HG02678 (cell line): ENCODE measurements around the gene BTBD16.

Experiments used
- ATAC-seq: cut with Tn5 transposase; IDR thresholded peaks from one replicate; pipeline ENCODE4 v1.9.1; 2021; ENCODE audit warnings: mild to moderate bottlenecking, moderate library complexity; ENCODE audit not compliant: unreplicated experiment

BTBD16 gene

DNA sequence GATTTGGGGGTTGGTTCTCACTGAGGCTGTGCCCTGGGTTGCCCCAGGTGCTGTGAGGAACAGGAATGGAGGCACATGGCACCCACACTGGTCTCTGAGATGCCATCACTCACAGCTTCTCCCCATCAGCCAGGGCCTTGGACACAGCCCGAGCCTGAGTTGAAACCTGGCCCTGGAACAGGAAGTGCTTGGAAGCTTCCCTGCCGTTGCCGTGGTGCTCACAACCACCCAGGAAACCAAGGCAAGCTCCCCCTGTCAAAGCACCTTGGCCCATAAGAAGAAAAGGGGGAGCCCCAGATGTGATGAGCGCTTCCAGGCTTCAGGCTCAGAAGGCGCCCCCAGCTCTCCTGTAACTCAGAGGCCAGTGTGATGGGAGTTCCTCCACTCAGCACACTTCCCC lies at the start of gene BTBD16:
Gene BTBD16, plus strand, starts transcription at position 221 of the 400 bp plus-strand sequence. CDS start 3,786 bp downstream, outside the sequence.
- no peak for ATAC-seq

DNA sequence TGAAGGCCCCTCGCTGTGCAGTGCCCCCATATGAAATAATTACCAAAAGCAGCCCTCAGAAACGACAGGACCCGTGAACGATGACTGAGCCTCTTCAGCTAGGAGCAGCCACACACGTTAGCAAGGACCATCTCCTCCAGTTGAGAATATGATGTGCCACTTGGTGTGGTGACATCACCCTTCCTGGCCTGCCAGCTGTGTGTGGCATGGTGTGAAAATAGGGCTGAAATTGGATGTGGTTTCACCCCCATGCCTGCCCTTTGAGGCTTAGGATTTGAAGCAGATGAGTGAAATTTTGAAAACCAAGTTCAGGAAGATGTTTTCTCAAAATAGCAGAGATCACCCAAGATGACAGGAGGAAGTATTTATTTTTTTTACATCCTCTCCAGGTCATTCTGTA lies 49.1 kb upstream of the BTBD16 start:
- no peak for ATAC-seq

DNA sequence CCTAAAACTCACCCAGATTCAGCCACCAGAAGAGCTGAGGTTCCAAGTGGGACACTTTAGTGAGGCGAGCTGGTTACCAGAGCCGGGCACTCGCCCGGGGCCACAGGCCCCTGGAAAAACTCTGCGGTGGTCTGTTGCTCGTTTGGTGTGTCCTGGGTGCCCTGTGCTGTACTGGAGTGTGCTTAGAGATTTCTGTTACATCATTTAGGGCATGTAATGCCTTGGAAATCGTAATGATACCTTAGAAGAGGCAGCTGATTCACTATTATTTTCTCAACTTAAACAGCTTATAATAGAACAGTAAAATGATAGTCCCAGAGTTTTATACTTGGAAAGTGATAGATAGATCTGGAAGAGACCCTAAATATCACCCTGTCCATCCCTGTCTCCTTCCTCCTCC lies 48.5 kb upstream of the BTBD16 start:
- no peak for ATAC-seq

DNA sequence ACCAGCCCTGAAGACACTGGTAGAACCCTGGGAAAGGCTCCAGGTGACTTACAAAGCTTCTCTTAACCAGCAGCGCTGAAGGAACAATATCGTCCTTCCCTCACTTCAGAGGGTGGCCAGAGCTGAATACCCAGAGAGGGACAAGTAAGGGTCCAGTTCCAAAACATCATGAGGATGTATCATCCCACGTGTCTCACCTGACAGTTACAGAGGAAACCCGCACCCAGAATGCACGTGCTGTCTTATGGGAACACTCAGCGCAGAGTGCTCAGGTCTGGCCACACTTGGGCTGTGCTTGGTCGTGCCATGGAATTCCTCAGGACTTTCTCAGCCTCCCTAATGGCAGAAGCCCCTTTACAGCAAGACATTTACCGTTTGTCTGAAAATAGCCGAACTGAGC lies 46.9 kb upstream of the BTBD16 start:
- no peak for ATAC-seq

DNA sequence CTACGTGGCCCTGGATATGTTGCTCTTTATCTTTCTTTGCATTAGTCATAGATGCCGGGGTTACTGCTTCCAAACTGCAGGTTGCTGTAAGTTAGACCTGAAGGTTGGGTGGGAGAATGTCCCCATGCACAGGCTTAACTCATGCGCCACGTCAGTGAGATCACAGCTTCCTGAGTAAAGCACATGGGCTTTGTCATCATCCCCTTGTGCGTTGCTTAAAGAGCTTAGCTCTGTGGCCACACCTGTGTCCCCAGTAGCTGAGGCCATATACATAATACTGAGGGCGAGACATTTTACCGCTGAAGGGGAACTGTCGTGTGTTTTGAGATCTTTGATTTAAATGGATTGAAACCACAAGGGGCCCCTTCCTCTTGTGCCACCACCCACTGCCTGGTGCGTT lies 45.8 kb upstream of the BTBD16 start:
- no peak for ATAC-seq

DNA sequence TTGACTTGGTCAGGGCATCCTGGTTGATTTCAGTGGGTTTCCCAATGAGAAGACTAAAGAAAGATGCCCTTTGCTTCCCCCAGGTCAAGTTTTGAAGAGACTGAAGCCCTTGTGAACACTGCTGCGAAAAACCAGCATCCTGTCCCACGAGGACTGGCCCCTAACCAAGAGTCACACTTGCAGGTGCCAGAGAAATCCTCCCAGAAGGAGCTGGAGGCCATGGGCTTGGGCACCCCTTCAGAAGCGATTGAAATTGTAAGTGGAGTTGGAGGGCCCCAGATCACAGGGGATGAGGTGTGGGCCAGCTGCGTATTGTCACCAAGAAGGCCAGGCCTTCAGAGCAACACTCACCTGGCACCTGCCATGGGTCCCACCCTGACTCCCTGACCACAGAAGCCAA lies 43.3 kb upstream of the BTBD16 start:
- ATAC-seq = no peak

DNA sequence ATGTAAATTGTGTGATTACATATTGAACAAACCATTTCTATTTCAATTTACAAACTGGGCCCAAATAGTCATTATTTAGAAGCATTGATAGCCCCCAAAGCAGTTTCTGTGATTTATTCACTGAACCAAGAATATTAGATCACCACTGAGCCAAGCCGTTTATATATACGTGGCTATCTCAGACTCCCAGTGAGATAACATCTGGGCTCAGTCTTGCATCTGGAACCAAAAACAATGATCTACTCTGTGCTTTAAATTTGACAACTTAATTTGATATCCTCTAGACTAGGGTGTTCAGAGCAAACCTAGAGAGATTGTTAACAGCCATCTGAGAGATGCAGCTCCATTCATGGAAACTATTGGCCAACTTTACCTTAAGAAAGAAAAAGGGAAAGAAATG lies 41.4 kb upstream of the BTBD16 start:
- ATAC-seq = no peak

DNA sequence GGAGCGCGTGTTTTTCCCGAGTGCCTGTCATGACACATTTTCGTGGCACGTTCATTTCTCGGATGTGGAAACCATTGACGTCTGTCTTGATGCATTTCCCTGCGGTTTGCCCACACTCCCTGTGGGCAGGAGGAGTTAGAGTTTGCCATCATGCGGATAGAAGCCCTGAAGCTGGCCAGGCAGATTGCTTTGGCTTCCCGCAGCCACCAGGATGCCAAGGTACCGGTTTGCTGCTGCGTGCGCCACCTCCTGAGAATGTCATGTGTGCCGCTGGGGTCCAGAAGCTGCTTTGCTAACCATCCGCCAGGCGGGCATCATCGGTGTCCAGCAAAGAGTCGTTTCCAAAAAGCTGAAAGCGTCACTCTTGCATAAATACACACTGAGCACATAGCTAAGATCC lies 40.9 kb upstream of the BTBD16 start:
- no peak for ATAC-seq

DNA sequence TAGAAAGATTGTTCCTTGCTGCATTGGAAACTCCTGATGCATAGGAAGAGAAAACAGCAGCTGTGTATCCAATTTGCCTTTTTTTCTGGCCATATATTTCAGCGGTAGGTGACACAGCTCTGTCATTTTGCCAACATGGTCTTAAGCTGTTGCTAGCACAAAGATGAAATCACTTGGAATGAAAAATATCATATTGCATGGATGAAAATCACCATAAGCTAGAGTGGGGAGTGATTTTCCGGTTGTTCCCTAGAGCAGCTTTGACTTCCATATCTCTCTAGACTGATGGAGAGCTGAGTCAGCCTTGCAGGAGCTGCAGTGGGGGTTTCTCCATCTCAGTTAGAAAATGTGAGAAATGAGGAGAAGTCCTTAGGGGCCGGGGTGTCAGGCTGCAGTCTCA lies 38.3 kb upstream of the BTBD16 start:
- no peak for ATAC-seq

DNA sequence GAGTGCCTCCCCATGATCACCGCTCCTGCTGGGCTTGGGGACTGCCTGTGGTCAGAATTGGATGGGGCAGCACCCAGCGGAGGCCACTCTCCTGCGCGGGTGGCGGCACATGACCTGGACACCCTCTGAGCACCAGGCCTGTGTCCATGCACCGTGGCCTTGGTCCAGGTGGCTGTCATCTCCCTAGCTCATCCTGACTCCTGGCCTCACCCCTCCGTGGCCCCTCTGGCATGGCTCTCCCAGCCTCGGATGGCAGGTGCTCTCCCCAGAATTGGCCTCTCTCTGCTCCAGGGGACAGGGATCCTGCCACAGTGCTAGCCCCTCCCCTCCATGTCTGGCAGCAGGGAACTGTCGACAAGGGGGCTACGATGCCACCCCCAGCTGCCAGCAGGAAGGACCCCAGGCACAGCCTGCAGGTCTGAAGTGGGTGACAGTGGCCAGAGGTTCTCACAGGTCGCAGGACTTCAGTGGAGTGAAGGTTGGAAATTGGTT lies 37.2 kb upstream of the BTBD16 start:
- ATAC-seq = no peak

DNA sequence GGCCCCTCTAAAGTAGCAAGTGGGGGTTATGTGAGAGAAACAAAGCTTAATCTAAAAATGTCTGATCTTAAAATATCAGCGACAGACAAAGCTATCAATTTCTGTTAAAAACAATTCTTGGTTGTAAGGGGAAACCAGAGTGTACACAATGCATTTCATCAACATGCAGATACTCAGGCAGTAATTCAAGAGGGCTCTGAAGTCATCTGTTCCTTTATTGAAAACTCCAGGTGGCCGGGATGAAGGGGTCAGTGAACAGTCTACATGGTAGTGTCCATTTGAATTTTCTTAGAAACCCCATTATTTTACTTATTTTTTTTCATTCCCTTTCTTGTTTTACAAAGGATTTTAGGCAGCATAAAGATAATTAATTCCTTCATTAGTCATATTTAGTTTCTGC lies 36.7 kb upstream of the BTBD16 start:
- ATAC-seq = no peak

DNA sequence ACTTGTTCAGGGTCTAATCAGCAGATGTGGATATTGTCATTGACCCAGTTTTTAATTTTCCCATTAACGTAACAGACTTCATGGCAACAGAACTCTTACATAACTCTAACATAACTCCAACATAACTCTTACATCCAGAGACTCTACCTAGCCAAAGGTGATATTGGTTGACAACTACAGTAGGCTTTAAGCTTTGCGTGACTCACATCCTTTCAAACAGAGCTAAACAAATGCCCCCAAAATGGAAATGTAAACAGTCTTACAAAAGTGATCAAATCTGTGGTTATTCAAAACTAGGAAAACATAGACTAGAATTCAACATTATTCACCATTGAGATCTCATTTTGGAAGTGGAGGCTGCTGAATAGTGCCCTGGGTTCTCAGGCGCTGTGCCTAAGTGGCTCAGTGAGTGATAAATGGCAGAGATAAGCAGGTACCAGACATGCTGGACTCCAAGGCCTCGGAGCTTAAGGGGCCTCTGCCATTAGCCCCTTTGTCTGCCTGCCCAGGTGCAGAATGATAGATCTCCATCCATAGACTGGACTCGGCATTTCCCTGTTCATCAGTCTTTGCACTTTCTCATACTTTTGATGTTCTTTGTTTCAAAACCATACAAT lies 34.3 kb upstream of the BTBD16 start:
- ATAC-seq = no peak

DNA sequence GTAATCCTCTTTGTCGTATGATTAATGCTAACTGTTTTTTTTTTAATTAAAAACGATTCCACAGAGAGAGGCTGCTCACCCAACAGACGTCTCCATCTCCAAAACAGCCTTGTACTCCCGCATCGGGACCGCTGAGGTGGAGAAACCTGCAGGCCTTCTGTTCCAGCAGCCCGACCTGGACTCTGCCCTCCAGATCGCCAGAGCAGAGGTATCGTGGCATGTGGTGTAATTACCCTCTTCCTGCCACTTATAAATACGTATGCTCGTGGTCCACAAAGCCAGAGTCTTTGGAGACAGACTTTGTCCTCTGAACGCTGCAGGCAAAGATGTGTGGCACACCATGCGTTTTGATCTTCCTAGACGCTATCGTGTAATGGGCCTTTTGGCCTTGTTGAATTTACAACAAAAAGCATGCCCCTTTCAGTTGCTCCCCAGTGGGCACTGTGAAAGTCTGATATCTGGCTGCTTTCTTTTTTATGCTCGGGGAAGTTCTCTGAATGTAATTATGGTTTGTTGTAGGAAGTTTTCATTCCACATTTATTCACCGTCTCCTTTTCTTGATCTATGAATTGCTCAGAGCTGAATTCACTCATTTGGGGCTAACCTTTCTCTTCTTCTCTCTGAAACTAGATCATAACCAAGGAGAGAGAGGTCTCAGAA lies 33.6 kb upstream of the BTBD16 start:
- no peak for ATAC-seq

DNA sequence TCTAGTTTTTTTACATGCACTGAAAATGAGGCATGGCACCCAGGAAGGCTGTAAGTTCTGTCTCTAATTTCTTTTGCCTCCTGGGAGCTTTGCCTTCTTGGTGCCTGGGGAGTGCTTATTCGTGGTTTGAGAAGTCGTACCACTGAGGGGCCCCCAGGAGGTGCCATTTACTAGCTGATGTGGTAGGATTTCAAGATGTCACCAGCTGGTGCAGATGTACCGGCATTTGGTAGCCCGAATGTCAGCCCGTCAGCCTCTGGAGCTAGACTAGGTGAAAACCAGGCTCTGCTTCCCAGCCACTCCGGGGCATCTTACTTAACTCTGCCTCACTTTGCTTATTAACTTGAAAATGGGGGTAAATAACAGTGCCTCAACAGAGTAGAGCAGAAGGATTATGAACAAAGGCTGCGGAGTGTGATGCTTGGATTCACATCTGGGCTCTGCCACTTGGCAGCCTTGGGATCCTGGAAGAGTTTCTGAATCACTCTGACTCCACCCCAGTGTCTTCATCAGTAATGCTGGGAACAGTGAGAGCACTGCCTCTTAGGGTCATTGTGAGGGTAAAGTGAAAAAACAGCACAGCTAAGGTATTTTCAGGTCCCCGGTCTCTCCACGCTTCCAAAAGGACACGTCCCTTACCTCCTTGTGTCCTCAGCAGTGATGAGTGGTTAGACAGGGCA lies 31.4 kb upstream of the BTBD16 start:
- ATAC-seq = no peak

DNA sequence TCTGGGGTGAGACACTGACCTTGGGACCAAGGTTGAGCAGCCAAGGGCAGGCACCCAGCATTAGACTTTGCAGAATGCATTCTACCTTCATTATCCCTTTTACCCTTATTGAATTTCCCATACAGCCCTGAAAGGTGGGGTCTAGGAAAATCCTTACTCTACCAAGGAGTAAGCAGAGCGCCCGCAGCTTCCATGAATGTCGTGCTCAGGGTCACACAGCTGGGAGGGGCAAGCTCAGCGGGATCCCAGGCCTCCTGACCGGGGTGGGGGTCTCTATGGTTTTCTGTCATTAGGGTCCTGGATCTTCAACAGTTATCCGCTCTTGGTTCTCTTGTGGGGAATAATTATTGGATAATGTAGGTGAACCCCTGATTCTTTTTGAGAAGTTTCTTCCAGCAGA lies 30.7 kb upstream of the BTBD16 start:
- no peak for ATAC-seq

DNA sequence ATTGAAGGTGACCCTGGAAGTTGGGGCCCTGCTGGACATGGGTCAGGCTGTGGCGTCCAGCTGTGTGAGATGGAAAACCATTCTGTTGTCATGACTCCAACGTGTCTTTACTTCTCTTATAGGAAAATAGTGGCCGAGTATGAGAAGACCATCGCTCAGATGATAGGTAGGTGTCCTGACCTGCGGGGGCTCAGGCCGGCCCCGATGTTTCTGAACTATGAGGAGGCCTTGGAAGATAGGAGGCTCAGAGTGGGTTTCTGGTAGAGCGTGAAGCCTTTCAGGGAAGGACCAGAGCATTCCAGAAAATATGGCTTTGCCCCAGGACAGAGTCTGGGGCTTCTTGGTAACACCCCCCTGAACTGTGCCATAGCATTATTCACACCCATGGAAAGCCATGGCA lies 29.3 kb upstream of the BTBD16 start:
- ATAC-seq = no peak

DNA sequence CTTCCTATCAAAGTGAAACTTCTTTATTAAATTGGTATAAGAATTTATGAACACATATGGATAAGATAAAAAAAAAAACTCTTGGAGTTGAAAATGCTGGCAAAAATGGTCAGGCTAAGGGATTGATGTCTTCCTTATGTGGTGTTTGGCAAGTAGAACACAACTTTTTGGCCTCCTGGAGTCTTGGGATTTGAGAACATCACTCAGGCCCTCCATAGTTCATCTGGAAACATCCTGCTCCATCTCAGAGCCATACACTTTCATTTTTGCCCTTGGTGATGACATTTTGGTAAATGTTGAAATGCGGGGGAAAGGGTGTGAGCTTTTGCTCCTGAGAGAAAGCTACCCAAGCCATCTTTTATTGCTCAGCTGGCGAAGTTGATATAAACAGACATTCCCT lies 27.5 kb upstream of the BTBD16 start:
- ATAC-seq = no peak

DNA sequence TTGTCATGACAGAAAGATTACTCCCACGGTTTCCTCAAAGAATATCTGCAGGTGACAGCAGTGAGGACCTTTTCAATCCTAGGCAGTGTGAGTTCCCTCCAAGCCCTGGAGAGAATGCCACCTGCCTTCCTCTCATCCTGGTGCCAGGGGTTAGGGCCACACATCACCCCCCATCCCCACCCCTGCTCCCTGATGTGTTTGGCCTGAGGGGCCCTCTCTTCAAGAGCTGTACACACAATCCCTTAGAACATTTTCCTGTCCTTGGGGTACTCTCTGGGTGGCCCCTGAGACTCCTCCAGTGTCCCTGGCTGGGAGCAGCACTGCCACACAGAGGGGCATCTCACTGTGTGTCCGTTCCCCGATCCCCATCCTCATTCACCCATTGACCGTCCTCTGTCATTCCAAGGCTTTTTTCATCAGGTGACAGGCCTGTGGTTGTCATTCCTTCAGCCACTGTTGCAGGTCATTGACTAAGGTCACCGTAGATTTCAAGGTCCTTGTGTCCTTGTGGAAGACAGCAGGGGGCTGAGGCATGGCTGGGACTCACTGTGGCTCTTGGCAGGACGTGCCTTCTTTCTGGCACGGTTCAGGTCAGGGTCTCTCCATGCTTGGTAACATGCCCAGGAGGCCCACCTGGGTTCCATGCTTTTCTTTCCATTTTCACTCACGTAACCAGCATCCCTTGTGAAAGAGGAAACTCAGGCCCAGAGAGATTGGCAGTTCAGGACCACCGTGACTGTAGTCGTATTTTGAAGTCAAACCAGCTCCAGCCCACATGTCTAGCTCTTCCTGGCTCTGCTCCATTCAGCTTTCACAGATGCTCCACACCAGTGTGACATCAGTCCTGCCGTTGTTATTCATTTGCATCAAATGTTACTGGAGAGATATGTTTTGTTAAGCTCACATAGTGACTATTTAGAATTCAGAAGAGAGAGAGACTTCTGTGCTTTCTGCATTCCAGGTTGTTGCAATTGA lies 26.8 kb upstream of the BTBD16 start:
- no peak for ATAC-seq

DNA sequence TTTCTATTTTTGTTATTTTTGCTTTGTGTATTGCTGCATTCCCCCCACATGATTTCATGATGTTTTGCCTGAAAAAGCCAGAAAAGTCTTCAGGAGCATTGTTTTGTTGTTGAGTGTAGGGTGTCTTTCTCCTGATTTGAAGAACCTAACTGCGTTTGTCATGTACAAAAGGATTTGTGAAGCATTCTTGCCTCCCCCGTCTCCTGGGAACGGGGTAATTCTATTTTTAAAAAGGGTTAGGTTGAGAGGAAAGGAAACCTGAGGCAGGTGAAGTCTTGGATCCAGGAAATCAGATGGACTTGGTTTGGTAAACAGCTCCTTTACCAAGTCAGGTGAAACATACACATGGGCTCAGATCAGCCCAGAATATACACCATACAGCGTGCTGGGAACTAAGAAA lies 26.0 kb upstream of the BTBD16 start:
- no peak for ATAC-seq

DNA sequence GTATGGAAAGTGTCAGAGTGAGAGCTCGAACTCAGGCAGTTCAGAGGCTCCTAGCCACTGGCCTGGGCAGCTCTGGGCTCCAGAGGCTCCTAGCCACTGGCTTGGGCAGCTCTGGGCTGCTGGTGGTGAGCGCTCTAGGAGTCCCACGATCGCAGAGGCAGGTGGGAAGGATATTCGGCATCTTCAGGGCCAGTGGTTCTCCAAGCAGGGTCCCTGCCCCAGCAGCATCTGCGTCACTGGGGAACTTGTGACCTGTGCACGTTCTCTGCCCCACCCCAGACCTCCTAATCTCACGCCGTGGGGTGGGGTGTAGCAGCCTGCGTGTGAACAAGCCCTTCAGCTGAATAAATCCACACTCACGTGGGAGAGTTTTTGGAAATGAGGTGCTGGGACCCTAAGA lies 25.2 kb upstream of the BTBD16 start:
- ATAC-seq = no peak
